Measurements from ENCODE around the gene KCNK13.

GRCh38 chr14:90096566-90096965 is 34.8 kb downstream of the KCNK13 start:
- TF ChIP-seq CTCF (IDR thresholded peaks at IDR 0.05; ENCODE audit: borderline replicate concordance, extremely low read depth, low read length, poor library complexity, severe bottlenecking) (no peak), EZH2 (IDR thresholded peaks at IDR 0.05; ENCODE audit: borderline replicate concordance, low read depth, low read length, severe bottlenecking) (no peak)

Measured in DND-41 (cell line).